ENCODE data around the gene RERE.

Gene RERE

DNA sequence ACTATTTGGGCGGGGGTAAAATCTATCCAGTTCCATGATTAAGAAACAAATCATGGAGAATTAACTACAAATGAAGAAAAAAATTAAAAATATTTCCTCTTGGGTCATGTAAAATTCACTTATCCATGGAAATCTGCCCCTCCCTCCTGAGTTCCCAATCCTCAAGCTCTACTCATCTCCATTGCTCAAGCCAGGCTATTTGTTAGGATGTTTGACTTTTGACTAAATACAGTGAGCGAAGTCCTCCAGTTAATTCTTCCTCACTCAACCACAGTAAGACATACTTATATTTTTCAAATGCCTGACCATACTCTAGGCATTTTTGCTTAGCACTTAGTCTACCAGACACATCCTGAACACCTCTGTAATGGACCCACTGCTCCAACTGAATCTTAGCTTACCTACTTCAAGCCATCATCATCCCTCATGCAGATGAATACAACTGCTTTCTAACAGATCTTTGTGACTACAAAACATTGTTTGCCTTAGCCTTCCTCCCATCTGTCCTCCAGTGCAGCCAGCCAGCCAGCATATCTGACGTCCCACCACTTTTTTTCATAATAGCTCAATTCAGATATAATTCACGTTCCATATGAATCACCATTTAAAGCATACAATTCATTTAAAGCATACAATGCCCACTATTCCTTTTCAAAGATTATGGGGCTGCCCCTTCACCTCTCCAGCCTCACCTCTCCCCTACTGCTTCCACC lies 154.2 kb downstream of the RERE start:
- no peak for DNase-seq

DNA sequence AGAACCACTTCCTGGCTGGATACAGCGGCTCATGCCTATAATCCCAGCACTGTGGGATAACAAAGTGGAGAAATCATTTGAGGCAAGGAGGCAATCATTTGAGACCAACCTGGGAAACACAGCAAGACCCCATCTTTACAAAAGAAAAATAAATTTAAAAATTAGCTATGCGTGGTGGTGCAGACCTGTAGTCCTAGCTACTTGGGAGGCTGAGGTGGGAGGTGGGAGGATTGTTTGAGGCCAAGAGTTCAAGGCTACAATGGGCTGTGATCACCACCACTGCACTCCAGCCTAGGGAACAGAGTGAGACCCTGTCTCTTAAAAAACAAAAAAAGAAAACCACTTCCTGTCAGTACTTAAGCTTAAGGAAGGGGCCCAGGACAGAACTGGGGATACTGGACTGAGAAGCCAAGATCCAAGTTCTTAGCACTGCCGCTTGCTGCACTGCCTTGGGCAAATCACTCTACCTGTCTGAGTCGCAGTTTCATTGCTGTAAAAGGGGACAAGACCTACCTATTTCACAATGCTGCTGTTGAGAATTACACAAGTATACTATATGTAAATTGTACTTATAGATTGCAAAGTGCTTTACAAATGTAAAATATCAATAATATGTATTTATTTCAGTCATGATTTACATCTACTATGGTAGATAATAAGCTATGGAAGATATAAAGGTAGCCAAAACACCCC lies 154.9 kb downstream of the RERE start:
- no peak for DNase-seq

DNA sequence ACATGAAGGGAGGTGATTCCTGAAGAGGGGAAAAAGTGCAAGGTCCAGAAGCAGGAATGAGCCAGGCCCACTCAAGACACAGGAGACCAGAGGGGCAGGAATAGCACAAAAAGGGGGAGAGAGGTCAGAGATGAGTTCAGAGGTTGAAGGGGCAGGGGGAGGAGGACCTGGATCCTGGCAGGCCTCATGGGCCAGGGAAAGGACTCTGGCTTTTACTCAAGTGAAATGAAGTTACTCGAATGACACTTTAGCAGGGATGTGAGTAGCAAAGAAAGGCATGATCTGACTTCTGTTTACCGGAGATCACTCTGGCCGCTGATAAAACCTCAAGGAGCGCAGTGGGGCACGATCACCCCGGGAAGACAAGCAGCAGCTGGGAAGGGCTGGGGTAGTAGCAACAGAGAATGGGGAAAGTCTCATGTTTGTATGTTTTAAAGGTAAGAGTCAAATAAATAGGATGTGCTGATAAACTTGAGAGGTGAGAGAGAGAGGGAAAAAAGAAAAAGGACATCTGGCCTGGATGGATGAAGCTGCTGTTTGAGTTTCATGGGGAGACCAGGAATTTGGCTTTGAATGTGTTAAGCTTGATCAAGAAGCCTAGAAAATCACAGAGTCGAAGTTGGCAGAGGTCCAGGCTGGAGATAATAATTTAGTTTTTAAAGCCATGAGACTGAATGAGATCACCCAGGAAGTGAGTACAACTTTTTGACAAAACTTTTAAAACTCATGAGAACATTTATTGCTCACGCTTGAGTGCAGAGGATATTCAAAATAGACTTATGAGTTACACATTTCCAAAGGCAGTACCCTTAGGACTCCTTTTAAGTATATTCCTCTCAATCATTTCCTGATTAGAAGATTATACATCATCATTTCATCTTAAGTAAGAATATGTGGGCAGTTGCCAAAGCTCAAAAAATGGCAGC lies 156.0 kb downstream of the RERE start:
- DNase-seq, result no peak

DNA sequence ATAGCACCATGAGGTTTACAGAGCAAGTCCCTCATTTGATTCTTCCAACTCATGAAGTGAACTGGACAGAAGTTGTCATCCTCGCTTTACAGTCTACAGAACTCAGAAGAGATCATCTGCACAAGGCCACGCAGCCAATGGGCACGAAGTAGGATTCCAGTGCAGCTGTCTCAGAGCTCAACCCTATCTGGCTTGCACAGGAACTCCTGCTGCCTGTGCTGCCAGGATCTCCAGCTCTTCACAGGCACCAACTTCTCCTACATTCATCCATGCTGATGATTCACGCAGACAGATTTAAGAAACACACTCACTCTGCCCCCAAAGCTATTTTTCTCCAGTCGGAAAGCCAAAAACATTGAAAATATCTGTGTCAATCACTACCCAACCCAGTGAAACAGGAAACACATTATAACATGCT lies 157.0 kb downstream of the RERE start:
- no peak for DNase-seq

DNA sequence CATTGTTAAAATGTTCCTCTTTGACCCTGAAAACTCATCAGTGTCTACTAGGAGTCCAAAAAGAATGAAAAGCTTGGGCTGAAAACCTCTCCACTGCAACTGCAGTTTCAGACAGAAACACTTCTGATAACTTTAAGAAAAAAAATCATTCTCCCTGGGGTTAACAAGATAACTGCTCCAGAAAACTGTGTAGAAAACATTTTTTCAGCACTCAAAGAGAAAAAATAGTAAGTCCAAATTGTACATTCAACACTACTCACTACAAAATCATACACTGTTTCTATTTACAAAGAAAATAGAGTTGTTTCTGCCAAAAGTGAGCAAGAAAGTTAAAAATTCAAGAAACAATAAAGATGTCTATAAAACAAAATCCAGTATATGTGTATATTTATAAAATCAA lies 157.8 kb downstream of the RERE start:
- no peak for DNase-seq

DNA sequence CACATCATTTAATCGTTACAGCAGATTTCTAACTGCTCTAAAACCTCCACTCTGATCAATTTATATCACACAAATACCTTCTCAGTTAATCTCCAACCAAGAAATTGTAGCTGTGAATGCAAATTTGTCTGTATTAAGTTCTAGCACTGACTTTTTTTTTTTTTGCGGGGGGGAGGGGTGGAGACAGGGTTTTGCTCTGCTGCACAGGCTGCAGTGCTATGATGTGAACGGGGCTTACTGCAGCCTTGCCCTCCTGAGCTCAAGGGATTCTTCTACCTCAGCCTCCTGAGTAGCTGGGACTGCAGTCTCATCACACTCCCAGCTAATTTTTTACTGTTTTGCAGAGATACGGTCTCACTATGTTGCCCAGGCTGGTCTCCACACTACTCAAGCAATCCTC lies 163.6 kb downstream of the RERE start:
- DNase-seq, result no peak

DNA sequence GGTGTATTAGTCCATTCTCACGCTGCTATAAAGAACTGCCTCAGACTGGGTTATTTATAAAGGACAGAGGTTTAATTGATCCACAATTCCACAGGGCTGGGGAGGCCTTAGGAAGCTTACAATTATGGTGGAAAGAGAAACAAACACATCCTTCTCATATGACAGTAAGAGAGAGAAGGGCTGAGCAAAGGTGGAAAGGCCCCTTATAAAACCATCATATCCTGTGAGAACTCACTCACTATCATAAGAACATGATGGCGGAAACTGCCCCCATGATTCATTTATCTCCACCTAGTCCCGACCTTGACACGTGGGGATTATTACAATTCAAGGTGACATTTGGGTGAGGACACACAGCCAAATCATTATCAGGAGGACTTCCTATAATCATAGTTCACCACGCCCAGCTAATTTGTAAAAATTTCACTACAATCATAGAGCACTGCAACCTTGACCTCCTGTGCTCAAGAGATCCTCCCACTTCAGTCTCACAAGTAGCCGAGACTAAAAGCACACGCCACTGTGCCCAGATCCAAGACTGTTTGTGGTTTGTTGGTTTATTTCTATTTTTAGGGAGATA lies 164.9 kb downstream of the RERE start:
- no peak for DNase-seq

DNA sequence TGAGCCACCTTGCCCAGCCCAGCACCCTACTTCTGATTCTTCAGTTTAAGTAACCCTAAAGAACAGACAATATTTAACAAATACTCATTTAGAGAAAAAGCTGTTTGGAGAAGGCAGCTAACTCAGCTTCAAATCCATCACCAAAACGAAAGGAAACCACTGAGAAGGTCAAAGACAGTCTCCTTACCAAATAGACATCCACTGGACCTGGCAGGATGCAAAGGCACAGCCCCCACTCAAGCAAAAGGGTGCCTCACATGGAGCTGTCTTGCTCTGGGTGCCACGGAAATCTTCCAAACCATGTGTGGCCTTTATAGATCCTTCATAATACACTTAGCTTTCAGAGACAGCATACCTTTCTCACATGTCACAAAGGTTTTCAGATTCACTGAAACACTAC lies 165.5 kb downstream of the RERE start:
- no peak for DNase-seq

DNA sequence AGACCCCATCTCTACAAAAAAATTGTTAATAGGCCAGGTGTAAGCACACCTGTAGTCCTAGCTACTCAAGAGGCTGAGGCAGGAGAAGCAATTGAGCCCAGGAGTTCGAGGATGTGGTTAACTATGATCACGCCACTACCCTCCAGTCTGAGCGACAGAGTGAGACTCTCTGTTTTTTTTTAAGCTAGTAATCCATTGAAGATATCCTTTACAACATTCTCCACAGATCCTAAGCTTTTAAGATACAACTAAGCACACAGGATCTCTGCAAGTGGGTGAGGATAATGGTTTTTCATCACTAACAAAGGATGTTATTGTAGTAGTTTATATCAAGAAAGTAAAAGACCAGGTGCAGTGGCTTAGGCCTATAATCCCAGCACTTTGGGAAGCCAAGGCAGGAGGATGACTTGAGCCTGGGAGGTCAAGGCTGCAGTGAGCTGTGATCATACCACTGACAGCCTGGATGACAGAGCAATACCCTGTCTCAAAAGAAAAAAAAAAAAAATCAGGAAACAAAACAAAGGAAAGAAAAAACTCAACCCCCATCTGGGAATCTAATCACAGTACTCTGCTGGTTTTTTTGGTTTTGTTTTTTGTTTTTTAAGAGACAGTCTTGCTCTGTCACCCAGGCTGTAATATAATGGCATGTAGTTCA lies 166.1 kb downstream of the RERE start:
- DNase-seq, result peak; percentile 13

DNA sequence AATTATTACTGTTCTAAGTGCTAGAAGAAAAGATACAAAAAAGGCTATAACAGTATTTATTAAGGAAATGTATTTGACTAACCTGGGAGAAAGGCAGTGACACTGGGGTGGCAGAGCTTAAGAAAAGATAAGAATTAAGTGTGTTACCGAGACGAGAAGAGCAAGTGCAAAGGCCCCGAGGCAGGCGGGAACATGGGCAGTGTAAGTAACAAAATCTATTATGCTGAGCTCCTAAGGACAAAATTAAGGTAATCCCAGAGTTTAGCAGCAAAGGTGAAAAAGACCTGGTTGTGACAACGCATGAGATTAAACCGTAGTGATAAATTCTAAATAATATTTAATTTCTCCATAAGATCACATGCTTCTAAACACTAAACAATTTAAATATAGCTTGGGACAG lies 167.6 kb downstream of the RERE start:
- DNase-seq, result no peak

DNA sequence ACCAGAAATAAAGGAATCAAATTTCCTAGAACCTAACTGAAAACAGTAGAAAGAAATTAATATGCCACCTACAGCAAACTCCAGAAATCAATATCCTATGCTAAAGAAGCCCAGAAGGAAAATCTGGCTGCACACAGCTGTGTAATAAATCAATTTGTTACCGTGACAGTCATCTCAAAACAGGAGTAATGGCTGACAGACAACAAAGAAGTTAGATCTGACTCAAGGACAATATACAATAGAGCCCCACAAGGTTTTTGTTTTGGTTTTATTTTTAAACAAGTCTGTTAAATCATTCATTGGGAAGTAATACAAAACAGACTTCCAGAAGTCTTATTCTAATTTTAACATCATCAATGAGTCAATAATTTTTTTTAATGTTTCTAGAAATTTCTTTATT lies 168.4 kb downstream of the RERE start:
- DNase-seq, result no peak

DNA sequence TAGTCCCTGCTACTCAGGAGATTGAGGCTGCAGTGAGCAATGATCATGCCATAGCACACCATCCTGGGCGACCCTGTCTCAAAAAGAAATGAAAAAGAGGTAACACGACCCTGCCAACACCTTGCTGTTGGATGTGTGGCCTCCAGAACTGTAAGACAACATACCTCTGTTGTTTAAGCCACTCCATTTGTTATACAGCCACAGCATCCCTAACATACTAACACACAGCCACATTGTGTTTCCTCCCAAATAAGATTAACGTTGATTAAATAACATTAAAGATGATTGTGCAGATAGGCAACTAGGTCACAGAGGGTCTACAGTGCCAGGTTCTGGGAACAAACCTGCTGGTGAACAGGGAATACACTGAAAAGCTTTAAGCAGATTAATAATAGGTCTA lies 170.4 kb downstream of the RERE start:
- DNase-seq, result no peak

DNA sequence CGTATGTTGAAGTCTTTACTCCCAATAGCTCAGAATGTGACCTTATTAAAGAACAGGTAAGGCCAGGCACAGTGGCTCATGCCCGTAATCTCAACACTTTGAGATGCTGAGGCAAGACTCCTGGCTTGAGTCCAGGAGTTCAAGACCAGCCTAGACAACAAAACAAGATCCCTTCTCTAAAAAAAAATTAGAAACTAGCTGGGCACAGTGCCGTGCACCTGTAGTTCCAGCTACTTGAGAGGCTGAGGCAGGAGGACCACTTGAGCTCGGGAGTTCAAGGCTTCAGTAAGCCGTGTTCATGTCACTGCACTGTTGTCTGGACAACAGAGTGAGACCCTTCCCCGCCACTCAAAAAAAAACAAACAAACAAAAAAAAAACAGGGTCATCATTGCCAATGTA lies 171.3 kb downstream of the RERE start:
- peak; percentile 80 for DNase-seq

DNA sequence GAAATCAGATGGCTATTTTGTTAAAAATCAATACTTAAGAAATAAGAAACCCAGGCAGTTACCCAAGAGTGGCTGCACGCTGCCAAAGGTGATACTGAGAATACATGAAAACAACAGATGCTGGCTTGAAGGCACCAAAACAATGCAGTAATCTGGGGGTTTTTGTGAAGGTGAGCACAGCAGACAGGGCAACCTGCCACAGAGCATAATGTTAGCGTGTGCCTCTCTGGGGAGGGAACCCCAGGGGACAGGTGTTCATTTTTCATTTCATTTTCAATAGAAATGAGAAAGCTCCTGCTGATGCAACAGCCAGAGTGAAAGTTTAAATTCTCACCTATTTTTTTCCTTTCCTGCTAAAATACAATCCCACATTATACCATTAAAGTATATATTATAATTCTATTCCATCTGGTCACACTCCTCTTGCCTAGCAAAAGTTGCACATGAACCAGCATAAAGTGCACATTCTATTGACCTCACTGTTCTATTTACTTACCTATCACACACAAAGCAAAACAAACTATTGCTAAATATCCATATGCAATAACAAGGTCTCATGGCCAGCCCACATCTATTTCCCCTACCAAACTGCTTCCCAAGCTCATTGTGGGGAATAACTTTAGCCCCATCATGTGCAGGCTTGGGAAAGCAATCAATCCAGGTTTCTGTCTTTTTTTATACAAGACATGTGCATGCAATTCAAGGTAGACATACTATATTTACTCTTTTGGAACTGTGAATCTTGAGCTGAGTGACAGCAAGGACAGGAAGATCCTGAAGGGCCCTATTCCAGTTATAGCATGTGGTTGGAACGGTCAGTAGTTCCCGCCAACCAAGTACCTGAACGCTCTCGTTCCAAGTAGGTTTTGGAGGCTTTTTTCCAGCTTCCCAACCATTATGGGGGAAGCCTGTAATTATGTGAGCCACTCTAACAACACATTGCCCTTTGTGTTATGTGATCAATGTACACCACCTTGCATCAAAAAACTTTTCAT lies 173.6 kb downstream of the RERE start:
- no peak for DNase-seq

DNA sequence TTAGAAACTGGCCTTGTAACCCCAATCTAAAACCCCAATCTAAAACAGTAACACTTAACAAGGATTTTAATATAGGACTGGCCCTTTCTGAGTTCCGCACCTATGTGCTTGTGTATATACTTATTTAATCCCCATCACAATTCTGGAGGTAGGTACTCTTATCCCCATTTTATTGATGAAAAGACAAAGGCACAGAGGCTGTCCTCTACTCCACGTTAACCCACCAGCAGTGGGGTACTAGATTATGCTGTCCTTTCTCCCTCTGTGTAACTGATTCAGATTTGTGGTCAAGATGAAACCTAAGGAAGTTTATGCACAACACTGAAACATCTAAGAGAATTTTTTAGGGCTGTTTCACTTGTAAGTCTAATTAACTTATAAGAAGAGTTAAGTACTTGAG lies 175.3 kb downstream of the RERE start:
- no peak for DNase-seq

DNA sequence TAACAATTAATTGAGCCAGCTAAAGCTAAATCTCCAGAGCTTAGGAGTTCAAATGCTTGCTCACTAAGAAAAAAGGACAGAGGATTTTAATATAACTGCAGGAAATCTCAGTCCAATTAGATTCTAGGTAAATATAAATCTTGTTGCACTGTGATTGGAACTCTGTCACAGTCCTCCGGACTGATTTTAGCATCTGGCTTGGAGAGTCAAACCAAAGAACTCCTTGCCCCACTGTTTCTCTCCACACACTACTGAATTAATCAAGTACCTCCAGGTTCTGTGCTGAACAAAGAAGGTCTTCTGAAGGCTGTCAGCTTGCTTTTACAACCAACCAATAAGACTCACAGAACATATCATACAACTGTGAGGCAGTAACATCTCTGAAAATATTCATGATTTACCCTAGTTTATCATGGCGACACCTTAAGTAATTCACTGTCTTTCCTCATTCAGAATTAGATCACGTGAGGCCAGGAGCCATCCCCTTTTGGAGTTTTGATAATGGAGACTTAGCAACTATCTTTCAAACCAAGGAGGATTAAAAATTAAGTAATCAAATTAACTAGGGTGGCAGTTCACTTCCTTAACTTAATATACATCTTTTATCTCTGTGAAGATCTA lies 176.0 kb downstream of the RERE start:
- DNase-seq, result no peak

DNA sequence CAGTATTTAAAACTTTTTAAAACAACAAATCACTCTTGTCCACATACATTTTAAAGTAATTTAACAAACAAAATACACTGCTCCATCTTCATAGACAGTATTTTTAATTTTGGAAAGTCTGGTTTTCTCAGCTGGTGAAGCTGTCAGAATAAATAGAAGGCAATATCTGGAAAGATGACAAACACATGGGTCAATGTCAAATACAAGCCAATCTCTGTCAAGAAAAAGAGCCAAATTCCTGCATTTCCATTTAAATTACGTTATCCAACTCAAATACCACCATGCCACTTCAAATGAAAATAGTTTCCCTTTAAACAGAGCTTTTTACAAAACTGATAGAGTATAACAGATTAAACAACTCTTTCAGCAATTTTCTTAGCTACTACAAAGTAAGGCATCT lies 176.5 kb downstream of the RERE start:
- no peak for DNase-seq

DNA sequence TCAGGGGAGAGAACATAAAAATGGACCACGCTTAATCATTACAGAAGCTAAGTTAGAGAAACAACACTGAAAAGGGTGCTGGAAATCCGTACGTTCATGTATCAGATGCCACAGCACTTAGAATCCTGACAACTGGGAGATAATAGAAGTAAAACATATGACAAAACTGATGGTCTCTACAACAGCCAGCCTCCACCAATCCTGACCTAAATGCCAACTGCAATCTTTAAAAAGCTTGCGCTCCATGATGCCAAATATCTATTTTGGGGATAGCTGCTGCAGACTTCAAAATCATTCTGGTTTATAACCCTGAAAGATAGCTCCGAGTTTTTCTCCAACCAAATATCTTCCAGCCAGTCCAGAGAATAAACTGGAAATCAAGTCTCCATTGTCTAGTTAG lies 178.3 kb downstream of the RERE start:
- DNase-seq, result no peak

DNA sequence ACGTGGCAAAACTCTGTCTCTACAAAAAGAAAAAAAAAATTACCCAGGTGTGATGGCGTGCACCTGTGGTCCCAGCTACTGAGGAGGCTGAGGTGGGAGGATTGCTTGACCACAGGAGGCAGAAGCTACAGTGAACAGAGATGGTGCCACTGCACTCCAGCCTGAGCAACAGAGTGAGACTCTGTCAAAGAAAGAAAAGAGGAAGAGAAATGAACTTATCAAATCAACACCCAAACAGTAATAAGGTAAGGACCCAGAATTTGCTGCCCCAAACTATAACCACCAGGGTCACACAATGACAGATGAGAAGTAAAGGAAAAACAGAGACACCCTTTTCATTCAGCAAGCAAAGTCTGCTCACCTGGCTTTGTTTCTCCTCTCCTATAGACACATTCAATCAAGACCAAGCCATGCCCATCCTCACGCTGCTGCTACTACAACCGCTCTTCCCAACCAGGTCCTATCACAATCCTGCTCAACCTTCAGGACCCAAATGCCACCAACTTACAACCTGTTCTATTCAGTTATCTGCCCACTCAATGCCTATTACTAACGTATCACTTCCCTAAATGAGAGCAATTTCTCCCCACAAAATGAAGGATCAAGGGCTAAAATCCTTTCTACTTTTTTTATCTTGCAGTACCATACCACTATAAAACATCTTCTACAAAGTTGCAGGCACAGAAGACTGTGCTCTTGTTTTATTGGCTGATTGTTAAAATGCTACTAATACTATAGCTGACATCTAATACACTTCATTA lies 183.5 kb downstream of the RERE start:
- no peak for DNase-seq

DNA sequence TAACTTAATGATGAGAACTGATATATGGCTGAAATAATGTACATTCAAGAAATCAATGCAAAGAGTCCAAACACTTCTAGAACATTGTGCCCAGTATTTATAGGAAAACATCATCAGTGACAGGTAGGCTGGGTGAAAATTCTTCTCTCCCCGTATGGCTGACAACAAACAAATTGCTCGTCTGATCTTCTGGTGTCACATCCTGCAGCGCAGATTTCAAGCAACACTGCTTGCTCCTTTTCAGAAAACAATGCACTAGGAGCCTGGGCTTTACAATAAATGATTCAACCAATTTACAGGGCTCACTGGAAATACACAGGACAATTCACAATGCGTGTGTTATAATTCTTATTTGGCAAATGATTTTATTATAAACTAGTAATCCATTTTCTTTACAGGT lies 185.3 kb downstream of the RERE start:
- no peak for DNase-seq

Data from DMS79 (cell line).